Measurements from ENCODE around the gene C19orf44.
"Not testable (repeated sequence)": the region's sequence is repeated elsewhere in the genome, so short reads cannot be mapped to it uniquely, and the experiment has no call there.

DNA sequence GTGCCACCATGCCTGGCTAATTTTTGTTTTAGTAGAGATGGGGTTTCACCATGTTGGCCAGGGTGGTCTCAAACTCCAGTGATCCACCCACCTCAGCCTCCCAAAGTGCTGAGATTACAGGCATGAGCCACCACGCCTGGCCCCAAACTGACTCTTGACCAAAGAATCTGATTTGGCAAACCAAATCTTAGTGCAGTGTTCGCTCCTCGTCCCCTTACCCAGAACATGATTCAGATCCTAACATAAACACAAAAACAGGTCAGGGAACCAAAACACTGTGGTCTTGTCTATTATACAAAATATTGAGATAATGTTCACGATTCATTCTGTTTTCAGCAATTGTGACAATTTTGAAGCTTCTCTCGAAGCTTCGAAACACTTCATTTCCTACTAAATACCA is 55.7 kb downstream of the C19orf44 start:
- TF ChIP-seq EZH2 (IDR thresholded peaks at IDR 0.05; ENCODE audit: low read length, unreplicated experiment) = not testable (repeated sequence)
- TF ChIP-seq, protein P1, sequence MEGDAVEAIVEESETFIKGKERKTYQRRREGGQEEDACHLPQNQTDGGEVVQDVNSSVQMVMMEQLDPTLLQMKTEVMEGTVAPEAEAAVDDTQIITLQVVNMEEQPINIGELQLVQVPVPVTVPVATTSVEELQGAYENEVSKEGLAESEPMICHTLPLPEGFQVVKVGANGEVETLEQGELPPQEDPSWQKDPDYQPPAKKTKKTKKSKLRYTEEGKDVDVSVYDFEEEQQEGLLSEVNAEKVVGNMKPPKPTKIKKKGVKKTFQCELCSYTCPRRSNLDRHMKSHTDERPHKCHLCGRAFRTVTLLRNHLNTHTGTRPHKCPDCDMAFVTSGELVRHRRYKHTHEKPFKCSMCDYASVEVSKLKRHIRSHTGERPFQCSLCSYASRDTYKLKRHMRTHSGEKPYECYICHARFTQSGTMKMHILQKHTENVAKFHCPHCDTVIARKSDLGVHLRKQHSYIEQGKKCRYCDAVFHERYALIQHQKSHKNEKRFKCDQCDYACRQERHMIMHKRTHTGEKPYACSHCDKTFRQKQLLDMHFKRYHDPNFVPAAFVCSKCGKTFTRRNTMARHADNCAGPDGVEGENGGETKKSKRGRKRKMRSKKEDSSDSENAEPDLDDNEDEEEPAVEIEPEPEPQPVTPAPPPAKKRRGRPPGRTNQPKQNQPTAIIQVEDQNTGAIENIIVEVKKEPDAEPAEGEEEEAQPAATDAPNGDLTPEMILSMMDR (conservative IDR thresholded peaks at IDR 0.05; ENCODE audit: low read depth, low read length) = not testable (repeated sequence)

Data from PC-3 (cell line).